Mucosa of stomach (tissue), 1 donor: ENCODE results near the gene CMBL.

Source experiments
- H3K27me3 ChIP-seq: one replicate; pipeline ENCODE4 v1.7.0; 2013; ENCODE audit warnings: mild to moderate bottlenecking, low read length; ENCODE audit not compliant: control insufficient read depth, insufficient read depth
- H3K36me3 ChIP-seq: one replicate; pipeline ENCODE4 v1.7.0; 2013; ENCODE audit warnings: low read length; ENCODE audit not compliant: control insufficient read depth, insufficient read depth
- H3K4me1 ChIP-seq: one replicate; pipeline ENCODE4 v1.7.0; 2013; ENCODE audit warnings: mild to moderate bottlenecking, low read length; ENCODE audit not compliant: control insufficient read depth, insufficient read depth
- H3K4me3 ChIP-seq: one replicate; pipeline ENCODE4 v1.7.0; 2013; ENCODE audit warnings: low read length
- H3K9ac ChIP-seq: one replicate; pipeline ENCODE4 v1.7.0; 2013; ENCODE audit warnings: mild to moderate bottlenecking, low read length, moderate library complexity
- H3K9me3 ChIP-seq: one replicate; pipeline ENCODE4 v1.7.0; 2013; ENCODE audit warnings: mild to moderate bottlenecking, low read length, moderate library complexity; ENCODE audit not compliant: control insufficient read depth
- donor health status: Pancreatic carcinoma.

Gene CMBL

DNA sequence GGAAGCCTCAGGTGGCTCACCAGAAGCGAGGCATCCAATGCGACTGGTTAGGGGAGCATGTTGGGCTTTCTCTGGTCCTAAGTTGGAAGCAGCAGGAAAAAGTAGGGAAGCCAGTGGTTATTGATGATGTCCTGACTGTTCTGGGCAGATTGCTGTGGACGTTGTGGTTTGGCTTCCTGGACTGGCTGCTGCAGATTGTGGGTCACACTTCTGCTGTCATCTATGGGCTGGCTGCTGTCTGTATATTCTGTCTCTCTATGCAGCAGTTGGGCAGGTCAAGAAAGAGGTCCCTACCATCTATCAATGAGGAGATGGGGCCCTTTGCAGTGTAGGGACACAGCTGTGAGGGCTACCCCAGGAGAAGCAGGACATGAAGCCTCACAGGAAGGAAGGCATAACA lies 32.3 kb upstream of the CMBL start:
- Histone ChIP-seq H3K9ac (no peak overlapping the region), H3K27me3 (no peaks in the 10 kb centered on the region), H3K9me3 (no peaks in the 10 kb centered on the region), H3K36me3 (no peaks in the 10 kb centered on the region), H3K4me3 (no peak overlapping the region), H3K4me1 (no peaks in the 10 kb centered on the region)

DNA sequence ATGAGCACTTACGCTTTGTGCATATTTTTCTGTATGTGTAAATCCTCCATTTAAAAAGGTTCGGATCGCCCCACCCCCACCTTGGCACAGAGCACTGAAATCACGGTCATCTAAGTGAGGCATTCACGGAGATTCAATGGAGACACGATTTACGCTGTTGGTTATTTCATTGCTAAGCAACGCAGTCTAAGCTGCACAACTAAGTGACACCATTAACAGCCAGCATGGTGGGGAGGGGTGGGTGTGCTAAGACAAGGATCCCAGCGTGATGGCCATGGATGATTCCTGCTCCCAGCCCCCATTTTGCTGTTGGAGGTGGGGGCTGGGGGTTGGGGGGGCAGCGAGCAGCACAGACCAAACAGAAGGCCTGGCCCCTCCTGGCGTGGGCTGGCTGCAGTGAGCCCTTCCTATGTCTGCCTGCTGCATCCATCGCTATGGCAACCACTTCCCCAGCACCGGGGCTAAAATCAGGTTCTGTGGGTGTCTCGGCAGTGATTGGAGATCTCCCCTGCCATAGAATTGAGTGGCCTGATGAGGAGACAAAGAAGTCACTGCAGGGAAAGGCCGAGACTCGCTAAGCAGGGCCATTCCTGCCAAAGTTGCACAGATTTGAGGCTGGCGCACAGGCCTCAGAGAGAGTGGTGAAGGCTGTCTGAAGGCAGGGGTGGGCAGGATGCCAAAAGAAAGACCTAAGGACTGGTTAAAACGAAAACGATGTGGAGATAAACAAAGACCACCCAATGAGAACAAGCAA lies 31.5 kb upstream of the CMBL start:
- Histone ChIP-seq H3K4me3 (no peak overlapping the region), H3K9me3 (no peaks in the 10 kb centered on the region), H3K27me3 (no peaks in the 10 kb centered on the region), H3K9ac (no peak overlapping the region), H3K4me1 (no peaks in the 10 kb centered on the region), H3K36me3 (no peaks in the 10 kb centered on the region)

DNA sequence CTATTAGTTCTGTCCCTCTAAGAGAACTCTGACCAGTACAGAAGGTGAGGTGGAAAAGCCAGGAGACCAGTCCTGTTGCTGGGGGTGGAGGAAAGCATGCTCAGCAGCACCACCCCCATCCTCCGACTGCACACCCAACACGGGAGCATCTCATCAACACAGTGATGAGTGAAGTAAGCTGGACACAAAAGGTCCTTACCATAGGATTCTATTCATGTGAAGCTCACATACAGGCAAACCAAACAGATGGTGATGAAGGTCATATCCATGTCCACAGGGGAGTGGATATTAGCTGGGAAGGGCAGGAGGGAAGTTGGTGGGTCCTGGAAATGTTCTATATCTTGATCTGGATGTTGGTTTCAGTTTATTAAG lies 31.0 kb upstream of the CMBL start:
- Histone ChIP-seq H3K9ac (no peak overlapping the region), H3K9me3 (no peaks in the 10 kb centered on the region), H3K36me3 (no peaks in the 10 kb centered on the region), H3K4me1 (no peaks in the 10 kb centered on the region), H3K27me3 (no peaks in the 10 kb centered on the region), H3K4me3 (no peak overlapping the region)

DNA sequence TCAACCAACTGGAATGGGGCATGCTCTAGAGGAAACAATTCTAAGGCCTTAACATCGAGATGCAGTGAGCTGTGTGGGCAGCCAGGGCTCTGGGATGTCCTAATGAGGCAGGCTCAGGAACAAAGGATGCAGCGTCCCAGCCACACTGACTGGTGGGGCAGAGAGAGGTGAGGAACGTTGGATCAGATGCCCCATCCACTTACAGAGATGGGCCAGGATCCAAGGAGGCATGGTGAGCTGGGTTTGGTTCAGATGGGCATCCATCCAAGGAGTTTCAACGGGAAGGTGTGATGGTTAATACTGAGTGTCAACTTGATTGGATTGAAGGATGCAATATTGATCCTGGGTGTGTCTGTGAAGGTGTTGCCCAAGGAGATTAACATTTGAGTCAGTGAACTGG lies 30.3 kb upstream of the CMBL start:
- Histone ChIP-seq H3K4me3 (no peak overlapping the region), H3K27me3 (no peaks in the 10 kb centered on the region), H3K4me1 (peaks cover 3% of the 10 kb centered on the region), H3K9ac (no peak overlapping the region), H3K9me3 (no peaks in the 10 kb centered on the region), H3K36me3 (no peaks in the 10 kb centered on the region)

DNA sequence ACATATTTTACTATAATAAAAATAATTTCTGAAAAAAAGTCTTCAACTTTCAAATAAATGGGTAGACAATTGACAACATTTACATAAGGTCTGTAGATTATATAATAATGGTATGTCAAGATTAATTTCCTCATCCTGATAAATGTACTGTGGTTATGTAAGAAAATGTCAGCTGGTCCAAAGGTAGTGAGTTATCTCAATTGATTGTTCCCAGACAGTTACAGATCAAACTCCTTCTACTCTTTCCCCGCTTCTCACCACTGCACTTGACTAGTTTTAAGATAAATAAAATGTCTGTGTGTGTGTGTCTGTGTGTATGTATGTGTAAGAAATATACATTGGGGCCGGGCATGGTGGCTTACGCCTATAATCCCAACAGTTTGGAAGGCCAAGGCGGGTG lies 29.4 kb upstream of the CMBL start:
- peaks cover 5% of the 10 kb centered on the region for H3K4me1 ChIP-seq
- H3K27me3 ChIP-seq = no peaks in the 10 kb centered on the region
- H3K4me3 ChIP-seq = no peak overlapping the region
- H3K36me3 ChIP-seq = no peaks in the 10 kb centered on the region
- H3K9me3 ChIP-seq = no peaks in the 10 kb centered on the region
- H3K9ac ChIP-seq = no peak overlapping the region

DNA sequence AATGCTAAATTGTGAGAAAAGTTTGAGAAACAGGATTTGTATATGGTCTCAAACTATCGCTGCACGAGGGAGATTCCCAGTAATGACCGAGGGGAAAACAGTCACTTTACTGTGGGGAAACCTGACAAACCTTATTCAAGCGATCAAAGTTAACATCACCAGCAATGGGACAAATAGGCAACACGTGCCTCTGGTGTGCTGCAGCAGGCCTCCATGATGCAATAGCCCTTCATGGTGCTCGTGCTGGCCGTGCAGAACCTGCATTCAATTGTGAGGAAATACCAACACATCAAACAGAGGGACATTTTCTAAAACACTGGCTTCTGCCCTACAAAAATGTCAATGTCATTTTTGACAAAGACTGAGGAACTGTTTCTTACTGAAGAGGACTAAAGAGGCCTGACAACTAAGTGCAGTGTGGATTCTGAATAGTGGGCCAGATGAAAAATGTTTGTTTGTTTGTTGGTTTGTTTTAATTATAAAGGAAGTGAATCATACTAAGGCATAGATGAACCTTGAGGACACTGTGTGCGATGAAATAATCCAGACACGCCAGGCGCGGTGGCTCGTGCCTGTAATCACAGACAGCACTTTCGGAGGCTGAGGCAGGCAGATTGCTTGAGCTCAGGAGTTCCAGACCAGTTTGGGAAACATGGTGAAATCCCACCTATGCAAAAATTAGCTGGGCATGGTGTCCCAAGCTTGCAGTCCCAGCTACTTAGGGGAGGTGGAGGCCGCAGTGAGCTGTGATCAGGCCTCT lies 28.2 kb upstream of the CMBL start:
- H3K27me3 ChIP-seq = no peaks in the 10 kb centered on the region
- H3K9ac ChIP-seq = no peak overlapping the region
- peaks cover 17% of the 10 kb centered on the region for H3K4me1 ChIP-seq
- no peaks in the 10 kb centered on the region for H3K36me3 ChIP-seq
- no peak overlapping the region for H3K4me3 ChIP-seq
- H3K9me3 ChIP-seq = no peaks in the 10 kb centered on the region

DNA sequence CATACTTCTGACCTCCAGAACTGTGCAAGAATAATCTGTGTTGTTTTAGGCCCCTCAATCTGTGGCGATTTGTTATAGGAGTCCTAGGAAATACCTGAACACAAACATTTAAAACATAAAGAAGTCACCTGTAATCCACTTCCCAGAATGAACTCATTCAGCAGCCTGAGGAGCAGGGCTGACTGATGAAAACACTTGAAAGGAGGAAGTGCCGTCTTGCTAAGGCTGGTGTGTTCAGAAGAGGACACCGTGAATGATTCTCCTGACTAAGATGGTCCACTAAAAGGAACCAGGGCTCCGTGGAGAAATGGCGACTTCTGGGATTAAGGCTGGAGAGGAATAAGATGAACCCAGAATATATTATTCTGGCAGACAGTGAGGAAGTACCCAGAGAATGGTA lies 27.1 kb upstream of the CMBL start:
- H3K27me3 ChIP-seq = no peaks in the 10 kb centered on the region
- H3K4me3 ChIP-seq = no peak overlapping the region
- H3K36me3 ChIP-seq = no peaks in the 10 kb centered on the region
- H3K9ac ChIP-seq = no peak overlapping the region
- H3K9me3 ChIP-seq = no peaks in the 10 kb centered on the region
- peaks cover 22% of the 10 kb centered on the region for H3K4me1 ChIP-seq

DNA sequence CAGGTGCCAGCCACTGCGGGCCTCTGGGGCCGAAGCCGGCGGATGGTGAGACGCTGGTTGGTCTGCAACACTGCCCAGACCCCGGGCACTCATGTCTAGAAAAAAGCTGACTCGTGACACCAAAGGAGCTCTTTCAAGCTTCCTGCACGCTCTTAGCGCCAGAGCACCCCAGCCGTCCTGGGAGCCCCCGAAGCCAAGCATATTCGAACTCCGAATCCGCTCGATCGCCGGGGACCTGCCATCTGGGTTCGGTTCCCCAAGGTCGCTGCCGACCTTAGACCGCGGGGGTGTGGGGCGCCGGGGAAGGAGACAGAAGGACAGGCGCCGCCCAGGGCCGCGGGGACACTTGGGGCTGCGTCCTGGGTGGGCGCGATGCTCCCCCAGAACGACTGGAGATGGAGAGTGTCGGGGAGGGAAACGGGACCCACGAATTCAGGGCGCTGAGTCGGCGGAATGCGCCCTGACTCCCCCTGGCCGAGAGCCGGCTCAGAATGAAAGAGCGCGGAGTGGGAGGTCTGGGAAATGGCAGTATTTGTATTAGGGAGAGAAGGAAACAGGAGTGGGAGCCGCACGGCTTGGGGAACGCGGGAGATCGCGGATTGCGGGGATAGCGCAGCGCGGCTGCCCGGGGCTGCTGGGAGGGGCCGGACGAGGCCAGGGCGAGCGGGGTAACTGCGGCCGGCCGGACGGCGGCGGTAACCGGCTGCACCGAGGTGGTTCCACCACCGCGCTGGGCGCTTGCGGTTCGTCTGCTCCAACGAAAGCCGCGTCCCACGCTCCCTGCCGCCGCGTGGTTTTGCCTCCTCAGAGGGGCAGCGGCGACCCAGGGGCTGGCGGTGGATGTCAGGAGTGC lies 25.7 kb upstream of the CMBL start:
- peaks cover 22% of the 10 kb centered on the region for H3K4me1 ChIP-seq
- H3K36me3 ChIP-seq = no peaks in the 10 kb centered on the region
- H3K27me3 ChIP-seq = no peaks in the 10 kb centered on the region
- H3K9ac ChIP-seq = peak overlapping the region; percentile 63
- no peaks in the 10 kb centered on the region for H3K9me3 ChIP-seq
- H3K4me3 ChIP-seq = peak overlapping the region; percentile 50

DNA sequence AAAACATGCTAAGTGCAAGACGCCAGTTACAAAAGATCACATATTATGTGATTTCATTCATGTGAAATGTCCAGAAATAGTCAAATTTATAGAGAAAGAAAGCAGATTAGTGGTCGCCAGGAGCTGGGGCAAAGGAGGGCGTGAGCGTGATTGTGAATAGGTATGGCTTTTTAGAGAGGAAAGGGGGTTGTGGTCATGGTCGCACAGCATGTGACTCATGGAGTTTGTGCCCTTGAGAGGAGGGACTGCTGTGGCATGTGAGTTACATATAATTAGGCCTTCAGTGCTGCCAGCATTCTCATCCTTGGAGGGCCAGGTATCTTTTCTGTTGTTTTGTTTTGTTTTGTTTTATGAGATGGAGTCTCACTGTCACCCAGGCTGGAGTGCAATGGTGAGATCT lies 24.6 kb upstream of the CMBL start:
- Histone ChIP-seq H3K4me1 (peaks cover 22% of the 10 kb centered on the region), H3K9me3 (no peaks in the 10 kb centered on the region), H3K27me3 (no peaks in the 10 kb centered on the region), H3K36me3 (no peaks in the 10 kb centered on the region), H3K9ac (no peak overlapping the region), H3K4me3 (no peak overlapping the region)

DNA sequence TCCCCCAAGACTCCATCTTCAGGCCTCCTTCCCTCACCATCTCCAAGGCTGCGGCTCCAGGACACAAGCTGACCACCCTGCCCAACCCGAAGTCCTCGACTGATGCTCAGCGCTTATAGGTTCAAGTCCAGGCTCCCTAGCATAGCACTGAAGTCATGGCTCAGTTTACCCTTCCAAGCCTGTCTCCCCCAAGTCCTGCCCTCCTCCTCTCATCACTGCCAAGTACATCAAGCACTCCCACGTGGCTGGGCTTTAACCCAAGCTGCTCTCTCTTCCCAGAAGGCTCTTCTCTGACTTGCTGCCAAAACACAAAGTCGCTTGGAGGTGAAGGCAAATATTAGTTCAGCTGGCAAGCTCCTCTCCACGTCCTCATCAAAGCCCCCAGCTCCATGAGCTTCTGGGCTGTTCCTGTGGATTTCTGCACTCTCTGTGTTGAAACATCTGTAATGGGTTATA lies 23.7 kb upstream of the CMBL start:
- H3K9ac ChIP-seq = no peak overlapping the region
- H3K36me3 ChIP-seq = no peaks in the 10 kb centered on the region
- no peaks in the 10 kb centered on the region for H3K9me3 ChIP-seq
- peaks cover 22% of the 10 kb centered on the region for H3K4me1 ChIP-seq
- no peak overlapping the region for H3K4me3 ChIP-seq
- no peaks in the 10 kb centered on the region for H3K27me3 ChIP-seq

DNA sequence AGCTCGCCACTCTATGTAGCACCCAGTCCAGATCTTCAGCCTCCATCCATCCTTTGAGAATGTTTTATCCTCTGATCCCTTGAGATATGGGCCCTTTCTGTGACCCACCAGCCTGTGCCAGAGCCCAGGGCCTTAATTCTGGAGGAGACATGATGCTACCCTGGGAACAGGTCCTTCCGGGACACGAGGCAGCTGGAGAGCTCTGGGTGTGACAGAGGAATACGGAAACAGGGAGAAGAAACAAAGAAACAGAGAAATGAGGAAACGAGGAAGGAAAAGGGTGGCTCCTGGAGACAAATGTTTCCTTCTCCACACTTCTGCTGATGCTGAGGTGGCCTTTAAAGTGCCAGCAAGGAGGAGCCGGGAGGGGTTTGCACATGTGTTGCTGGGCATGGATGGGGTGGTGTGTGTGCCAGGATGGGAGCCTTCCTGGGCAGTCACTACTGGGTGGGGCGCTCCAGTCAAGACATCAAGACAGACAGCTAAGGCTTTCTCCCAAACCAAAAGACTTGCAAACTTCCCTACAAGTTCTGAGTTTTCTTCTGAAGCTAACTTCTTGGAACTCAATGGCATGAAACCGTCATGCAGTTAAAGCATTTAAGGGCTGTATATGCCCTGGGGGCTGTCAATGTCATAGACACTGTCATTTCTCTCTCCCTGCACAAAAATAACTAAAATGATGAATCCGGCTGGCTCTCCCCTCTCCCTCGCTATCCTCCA lies 23.0 kb upstream of the CMBL start:
- Histone ChIP-seq H3K9ac (no peak overlapping the region), H3K27me3 (no peaks in the 10 kb centered on the region), H3K9me3 (no peaks in the 10 kb centered on the region), H3K36me3 (no peaks in the 10 kb centered on the region), H3K4me3 (no peak overlapping the region), H3K4me1 (peaks cover 22% of the 10 kb centered on the region)
